Measurements from ENCODE around the gene CHST9. TPM values are rescaled to one million over a fixed set of nuclear protein-coding genes. Genes with fewer than 3 reads are reported as not detected.

The CHST9 gene
- total and polyA plus RNA-seq, 2 donors (not counting 3 experiments of a cell fraction or from before 2014, with no cell fraction given) = not detected

GRCh38 chr18:26920644-26921043 is 264.5 kb downstream of the CHST9 start:
- H3K9ac ChIP-seq (replicated peaks; ENCODE audit: extremely low read depth, insufficient read depth, low read length) = no peak overlapping the region
- no peaks in the 10 kb centered on the region for H4K20me1 ChIP-seq (replicated peaks; ENCODE audit: control insufficient read depth, extremely low read depth, insufficient read depth, low read length)
- no peak overlapping the region for H3K4me2 ChIP-seq (ENCODE audit: insufficient read depth, low read length)
- no peak overlapping the region for H3K4me3 ChIP-seq (replicated peaks in 1 of 3; ENCODE audit: insufficient read depth in 1 of 3, low read depth in 1 of 3, low read length in 3 of 3)
- CTCF ChIA-PET = no interaction called here
- intact Hi-C loops (cut with micrococcal nuclease) (no loop called here), dilution Hi-C loops (cut with MboI; ENCODE audit: extremely low pct_ligation_motif_present, low sequenced_read_pairs) (no loop called here)
- no peaks in the 10 kb centered on the region for H3K9me3 ChIP-seq (replicated peaks; ENCODE audit: control insufficient read depth, insufficient read depth, low read length)
- DNase-seq (ENCODE audit: low read depth, low spot score) (no peak), FAIRE-seq (no peak)
- H3K27me3 ChIP-seq (ENCODE audit: control insufficient read depth in 2 of 2, insufficient read depth in 2 of 2, low read length in 2 of 2) = no peaks in the 10 kb centered on the region
- no peaks in the 10 kb centered on the region for H3K9me1 ChIP-seq (replicated peaks; ENCODE audit: control insufficient read depth, extremely low read depth, insufficient read depth, low read length)
- no peaks in the 10 kb centered on the region for H3K79me2 ChIP-seq (ENCODE audit: control insufficient read depth, insufficient read depth, low read length)
- no TSS peak for BruUV-seq (replicated peaks)
- H3K4me1 ChIP-seq (ENCODE audit: control insufficient read depth, extremely low read depth, insufficient read depth, low read length) = no peaks in the 10 kb centered on the region
- no peak for TF ChIP-seq POLR2AphosphoS5 (IDR thresholded peaks at IDR 0.05; ENCODE audit: insufficient read depth, low read depth, low read length)
- TF ChIP-seq CTCF (IDR thresholded peaks at IDR 0.05; ENCODE audit: extremely low read depth in 1 of 2, insufficient read depth in 1 of 2, low read depth in 1 of 2, low read length in 2 of 2) = no peak
- no peak for TF ChIP-seq JUN (IDR thresholded peaks at IDR 0.05; ENCODE audit: borderline replicate concordance, insufficient read depth, insufficient read length, low read depth)
- TF ChIP-seq FOS (IDR thresholded peaks at IDR 0.05; ENCODE audit: borderline replicate concordance, insufficient read depth, low read length) = no peak
- TF ChIP-seq MYC (IDR thresholded peaks at IDR 0.05; ENCODE audit: low read depth, low read length) = no peak
- TF ChIP-seq POLR2A (IDR thresholded peaks at IDR 0.05; ENCODE audit: low read depth, low read length) = no peak
- TF ChIP-seq EZH2 (IDR thresholded peaks at IDR 0.05; ENCODE audit: borderline replicate concordance, low read depth, low read length, severe bottlenecking) = no peak
- no peak overlapping the region for H3K27ac ChIP-seq (ENCODE audit: insufficient read depth, low read depth, low read length)
- POLR2A ChIA-PET = no interaction called here
- H2AFZ ChIP-seq (ENCODE audit: low read depth, low read length) = no peak overlapping the region
- H3K36me3 ChIP-seq (ENCODE audit: control insufficient read depth in 2 of 2, extremely low read depth in 1 of 2, insufficient read depth in 2 of 2, low read length in 2 of 2) = no peaks in the 10 kb centered on the region

GRCh38 chr18:26919627-26920026 is 265.5 kb downstream of the CHST9 start:
- no TSS peak for BruUV-seq (replicated peaks)
- FAIRE-seq (no peak), DNase-seq (ENCODE audit: low read depth, low spot score) (no peak)
- H3K9me3 ChIP-seq (replicated peaks; ENCODE audit: control insufficient read depth, insufficient read depth, low read length) = no peaks in the 10 kb centered on the region
- H3K36me3 ChIP-seq (ENCODE audit: control insufficient read depth in 2 of 2, extremely low read depth in 1 of 2, insufficient read depth in 2 of 2, low read length in 2 of 2) = no peaks in the 10 kb centered on the region
- no peaks in the 10 kb centered on the region for H4K20me1 ChIP-seq (replicated peaks; ENCODE audit: control insufficient read depth, extremely low read depth, insufficient read depth, low read length)
- POLR2A ChIA-PET = no interaction called here
- TF ChIP-seq EZH2 (IDR thresholded peaks at IDR 0.05; ENCODE audit: borderline replicate concordance, low read depth, low read length, severe bottlenecking) (no peak), FOS (IDR thresholded peaks at IDR 0.05; ENCODE audit: borderline replicate concordance, insufficient read depth, low read length) (no peak), MYC (IDR thresholded peaks at IDR 0.05; ENCODE audit: low read depth, low read length) (no peak), JUN (IDR thresholded peaks at IDR 0.05; ENCODE audit: borderline replicate concordance, insufficient read depth, insufficient read length, low read depth) (no peak), POLR2A (IDR thresholded peaks at IDR 0.05; ENCODE audit: low read depth, low read length) (no peak), MAX (IDR thresholded peaks at IDR 0.05; ENCODE audit: insufficient read depth, insufficient read length) (no peak), CTCF (IDR thresholded peaks at IDR 0.05; ENCODE audit: extremely low read depth in 1 of 2, insufficient read depth in 1 of 2, low read depth in 1 of 2, low read length in 2 of 2) (no peak), GATA2 (IDR thresholded peaks at IDR 0.05; ENCODE audit: insufficient read depth, insufficient read length, low read depth, low read length) (no peak), POLR2AphosphoS5 (IDR thresholded peaks at IDR 0.05; ENCODE audit: insufficient read depth, low read depth, low read length) (no peak)
- dilution Hi-C loops (cut with MboI; ENCODE audit: extremely low pct_ligation_motif_present, low sequenced_read_pairs) = no loop called here
- no peak overlapping the region for H3K4me2 ChIP-seq (ENCODE audit: insufficient read depth, low read length)
- H3K27ac ChIP-seq (ENCODE audit: insufficient read depth, low read depth, low read length) = no peak overlapping the region
- no peak overlapping the region for H2AFZ ChIP-seq (ENCODE audit: low read depth, low read length)
- no peaks in the 10 kb centered on the region for H3K4me1 ChIP-seq (ENCODE audit: control insufficient read depth, extremely low read depth, insufficient read depth, low read length)
- intact Hi-C loops (cut with micrococcal nuclease) = no loop called here
- no peaks in the 10 kb centered on the region for H3K79me2 ChIP-seq (ENCODE audit: control insufficient read depth, insufficient read depth, low read length)
- H3K9ac ChIP-seq (replicated peaks; ENCODE audit: extremely low read depth, insufficient read depth, low read length) = no peak overlapping the region
- H3K9me1 ChIP-seq (replicated peaks; ENCODE audit: control insufficient read depth, extremely low read depth, insufficient read depth, low read length) = no peaks in the 10 kb centered on the region
- no peaks in the 10 kb centered on the region for H3K27me3 ChIP-seq (ENCODE audit: control insufficient read depth in 2 of 2, insufficient read depth in 2 of 2, low read length in 2 of 2)
- CTCF ChIA-PET = no interaction called here
- no peak overlapping the region for H3K4me3 ChIP-seq (replicated peaks in 1 of 3; ENCODE audit: insufficient read depth in 1 of 3, low read depth in 1 of 3, low read length in 3 of 3)

All from endothelial cell of umbilical vein (primary cell).